MM.1S (cell line): ENCODE data around the gene CLN6.
"Not testable (repeated sequence)": the region's sequence is repeated elsewhere in the genome, so short reads cannot be mapped to it uniquely, and the experiment has no call there.

ENCODE experiments used
- EZH2phosphoT487 ChIP-seq: fragments of 300-600 bp; sonication (generic); IDR thresholded peaks from 2 replicates; pipeline ENCODE4 v1.6.1; 2018; ENCODE audit warnings: antibody characterized with exemption, low read length
- TF ChIP-seq, protein P1 (sequence below): fragments of 300-600 bp; sonication (generic); IDR thresholded peaks from 2 replicates; pipeline ENCODE4 v1.5.1; 2016; ENCODE audit warnings: antibody characterized with exemption, low read length, mixed read lengths

DNA sequence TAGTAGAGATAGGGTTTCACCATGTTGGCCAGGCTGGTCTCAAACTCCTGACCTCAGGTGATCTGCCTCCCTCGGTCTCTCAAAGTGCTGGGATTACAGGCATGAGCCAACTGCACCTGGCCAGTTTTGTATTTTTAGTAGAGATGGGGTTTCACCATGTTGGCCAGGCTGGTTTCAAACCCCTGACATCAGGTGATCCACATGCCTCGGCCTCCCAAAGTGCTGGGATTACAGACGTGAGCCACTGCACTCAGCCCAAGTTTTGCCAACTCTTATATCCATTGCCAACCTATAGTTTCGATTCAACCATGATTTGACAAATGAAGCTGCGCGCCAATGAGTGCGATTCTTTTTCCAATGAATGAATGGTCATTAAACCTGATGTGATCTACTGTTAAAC, 26.5 kb downstream of the CLN6 start:
- TF ChIP-seq, protein P1, sequence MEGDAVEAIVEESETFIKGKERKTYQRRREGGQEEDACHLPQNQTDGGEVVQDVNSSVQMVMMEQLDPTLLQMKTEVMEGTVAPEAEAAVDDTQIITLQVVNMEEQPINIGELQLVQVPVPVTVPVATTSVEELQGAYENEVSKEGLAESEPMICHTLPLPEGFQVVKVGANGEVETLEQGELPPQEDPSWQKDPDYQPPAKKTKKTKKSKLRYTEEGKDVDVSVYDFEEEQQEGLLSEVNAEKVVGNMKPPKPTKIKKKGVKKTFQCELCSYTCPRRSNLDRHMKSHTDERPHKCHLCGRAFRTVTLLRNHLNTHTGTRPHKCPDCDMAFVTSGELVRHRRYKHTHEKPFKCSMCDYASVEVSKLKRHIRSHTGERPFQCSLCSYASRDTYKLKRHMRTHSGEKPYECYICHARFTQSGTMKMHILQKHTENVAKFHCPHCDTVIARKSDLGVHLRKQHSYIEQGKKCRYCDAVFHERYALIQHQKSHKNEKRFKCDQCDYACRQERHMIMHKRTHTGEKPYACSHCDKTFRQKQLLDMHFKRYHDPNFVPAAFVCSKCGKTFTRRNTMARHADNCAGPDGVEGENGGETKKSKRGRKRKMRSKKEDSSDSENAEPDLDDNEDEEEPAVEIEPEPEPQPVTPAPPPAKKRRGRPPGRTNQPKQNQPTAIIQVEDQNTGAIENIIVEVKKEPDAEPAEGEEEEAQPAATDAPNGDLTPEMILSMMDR = not testable (repeated sequence)
- TF ChIP-seq EZH2phosphoT487 = not testable (repeated sequence)
